WTC11 (cell line): Measurements from ENCODE around the gene PPM1L. TPM values are rescaled to one million over a fixed set of nuclear protein-coding genes. Genes with fewer than 3 reads are reported as not detected.

Experiments used
- ATAC-seq: fragments of 200-7000 bp; cut with Tn5 transposase; 2 replicates; pipeline ENCODE4 v1.10.0; 2021; ENCODE audit warnings: mild to moderate bottlenecking, moderate library complexity
- CTCF ChIA-PET: fragments of 300-600 bp; sonication (Branson Sonifier 250); formaldehyde crosslinking; loops from one replicate; lab custom pipeline; 2021; ENCODE audit warnings: antibody characterized with exemption; lab: Charles Lee
- POLR2A ChIA-PET: fragments of 350-600 bp; sonication (Branson Sonifier 250); formaldehyde crosslinking; loops from one replicate; lab custom pipeline; 2021; ENCODE audit warnings: antibody characterized with exemption; lab: Charles Lee
- DNase-seq: peaks from one replicate; pipeline ENCODE4 v3.0.0; 2021; ENCODE audit warnings: low spot score
- H3K27ac Mint-ChIP-seq: 2 replicates; pipeline ENCODE4 v1.8.0; 2021; ENCODE audit warnings: mixed read lengths
- H3K27me3 Mint-ChIP-seq: 2 replicates; pipeline ENCODE4 v1.8.0; 2021; ENCODE audit warnings: low read depth, mild to moderate bottlenecking, moderate library complexity, mixed read lengths
- H3K36me3 Mint-ChIP-seq: 2 replicates; pipeline ENCODE4 v1.8.0; 2021; ENCODE audit warnings: mixed read lengths
- H3K4me1 Mint-ChIP-seq: 2 replicates; pipeline ENCODE4 v1.8.0; 2022; ENCODE audit warnings: mixed read lengths
- H3K4me3 Mint-ChIP-seq: 2 replicates; pipeline ENCODE4 v1.8.0; 2021; ENCODE audit warnings: mild to moderate bottlenecking, moderate library complexity, mixed read lengths
- H3K9me3 Mint-ChIP-seq: 2 replicates; pipeline ENCODE4 v1.8.0; 2021; ENCODE audit warnings: mixed read lengths
- ATF3 ChIP-seq: sonication (generic); formaldehyde crosslinking; conservative IDR thresholded peaks from 2 replicates; pipeline ENCODE4 v1.8.1; 2022; ENCODE audit warnings: mild to moderate bottlenecking, missing genetic modification reagents
- CBFB ChIP-seq: sonication (generic); formaldehyde crosslinking; IDR thresholded peaks from 2 replicates; pipeline ENCODE4 v1.8.1; 2022; ENCODE audit warnings: mild to moderate bottlenecking, low read depth, missing genetic modification reagents
- CREM ChIP-seq: sonication (generic); formaldehyde crosslinking; IDR thresholded peaks from 2 replicates; pipeline ENCODE4 v1.8.1; 2022; ENCODE audit warnings: mild to moderate bottlenecking, missing genetic modification reagents, moderate library complexity
- CTCF ChIP-seq: fragments of 200-600 bp; IDR thresholded peaks from 2 replicates; pipeline ENCODE4 v1.8.0; 2022; ENCODE audit warnings: antibody characterized with exemption
- FOXJ3 ChIP-seq: sonication (generic); formaldehyde crosslinking; IDR thresholded peaks from 2 replicates; pipeline ENCODE4 v1.9.0; 2021; ENCODE audit warnings: missing genetic modification reagents, mild to moderate bottlenecking, borderline replicate concordance
- NR2C2 ChIP-seq: sonication (generic); formaldehyde crosslinking; IDR thresholded peaks from 2 replicates; pipeline ENCODE4 v1.8.0; 2022; ENCODE audit warnings: mild to moderate bottlenecking, missing genetic modification reagents
- NR3C1 ChIP-seq: sonication (generic); formaldehyde crosslinking; conservative IDR thresholded peaks from 2 replicates; pipeline ENCODE4 v1.8.1; 2023; ENCODE audit warnings: low read depth, mild to moderate bottlenecking, missing genetic modification reagents
- OVOL2 ChIP-seq: fragments of 250-450 bp; sonication (Bioruptor Pico); IDR thresholded peaks from 2 replicates; pipeline ENCODE4 v1.9.0; 2021; ENCODE audit warnings: mild to moderate bottlenecking, borderline replicate concordance
- TCF7 ChIP-seq: sonication (generic); formaldehyde crosslinking; IDR thresholded peaks from 2 replicates; pipeline ENCODE4 v1.8.0; 2022; ENCODE audit warnings: mild to moderate bottlenecking, low read depth, missing genetic modification reagents, moderate library complexity
- ZNF138 ChIP-seq: sonication (generic); formaldehyde crosslinking; conservative IDR thresholded peaks from 2 replicates; pipeline ENCODE4 v1.8.1; 2022; ENCODE audit warnings: mild to moderate bottlenecking, moderate library complexity, missing genetic modification reagents
- ZNF219 ChIP-seq: sonication (generic); formaldehyde crosslinking; IDR thresholded peaks from 2 replicates; pipeline ENCODE4 v1.8.0; 2023; ENCODE audit warnings: missing genetic modification reagents, mild to moderate bottlenecking, borderline replicate concordance
- ZNF263 ChIP-seq: sonication (generic); formaldehyde crosslinking; IDR thresholded peaks from 2 replicates; pipeline ENCODE4 v1.8.1; 2022; ENCODE audit warnings: low read depth, mild to moderate bottlenecking, moderate library complexity, missing genetic modification reagents
- ZNF512 ChIP-seq: sonication (generic); formaldehyde crosslinking; IDR thresholded peaks from 2 replicates; pipeline ENCODE4 v1.8.1; 2022; ENCODE audit warnings: missing genetic modification reagents, borderline replicate concordance
- total RNA-seq: library from RNA; stranded (reverse); gene quantifications from 3 replicates; pipeline ENCODE4 v1.2.3, GENCODE V29; 2021
- TF ChIP-seq, protein P1 (sequence below): fragments of 250-450 bp; sonication (Bioruptor Pico); IDR thresholded peaks from 2 replicates; pipeline ENCODE4 v1.8.0; 2021; ENCODE audit warnings: mild to moderate bottlenecking
- TF ChIP-seq, protein P2 (sequence below): sonication (generic); formaldehyde crosslinking; IDR thresholded peaks from 2 replicates; pipeline ENCODE4 v1.8.1; 2023; ENCODE audit warnings: mild to moderate bottlenecking, missing genetic modification reagents, moderate library complexity

PPM1L gene
- total RNA-seq, 1 experiment from 2014 or later: 18.1 TPM

GRCh38 chr3:160916472-160916871 lies 160.4 kb downstream of the PPM1L start:
- TF ChIP-seq ZNF263: no peak
- TF ChIP-seq CREM (CRISPR knock-in tag): no peak
- TF ChIP-seq, protein P1, sequence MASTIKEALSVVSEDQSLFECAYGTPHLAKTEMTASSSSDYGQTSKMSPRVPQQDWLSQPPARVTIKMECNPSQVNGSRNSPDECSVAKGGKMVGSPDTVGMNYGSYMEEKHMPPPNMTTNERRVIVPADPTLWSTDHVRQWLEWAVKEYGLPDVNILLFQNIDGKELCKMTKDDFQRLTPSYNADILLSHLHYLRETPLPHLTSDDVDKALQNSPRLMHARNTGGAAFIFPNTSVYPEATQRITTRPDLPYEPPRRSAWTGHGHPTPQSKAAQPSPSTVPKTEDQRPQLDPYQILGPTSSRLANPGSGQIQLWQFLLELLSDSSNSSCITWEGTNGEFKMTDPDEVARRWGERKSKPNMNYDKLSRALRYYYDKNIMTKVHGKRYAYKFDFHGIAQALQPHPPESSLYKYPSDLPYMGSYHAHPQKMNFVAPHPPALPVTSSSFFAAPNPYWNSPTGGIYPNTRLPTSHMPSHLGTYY (CRISPR knock-in tag): no peak
- TF ChIP-seq ATF3 (CRISPR knock-in tag): no peak
- no peak for TF ChIP-seq OVOL2 (CRISPR knock-in tag)
- TF ChIP-seq FOXJ3: no peak
- TF ChIP-seq ZNF138 (CRISPR knock-in tag): no peak
- TF ChIP-seq TCF7 (CRISPR knock-in tag): no peak
- no peak for TF ChIP-seq NR2C2 (CRISPR knock-in tag)
- TF ChIP-seq NR3C1 (CRISPR knock-in tag): no peak
- H3K4me1 Mint-ChIP-seq: peaks cover 11% of the 10 kb centered on the region
- no peaks in the 10 kb centered on the region for H3K27me3 Mint-ChIP-seq
- ChIA-PET CTCF (interaction anchor here (1.2 kb wide), 1 partner anchor 348 kb away, joined by 3 read pairs; no protein-coding TSS in a partner anchor), POLR2A (no interaction called here)
- no peaks in the 10 kb centered on the region for H3K36me3 Mint-ChIP-seq
- ATAC-seq: no peak
- peaks cover 12% of the 10 kb centered on the region; the same call in 1 of the 2 replicates for H3K9me3 Mint-ChIP-seq
- DNase-seq: no peak
- H3K27ac Mint-ChIP-seq: no peak overlapping the region
- no peak overlapping the region for H3K4me3 Mint-ChIP-seq

DNA sequence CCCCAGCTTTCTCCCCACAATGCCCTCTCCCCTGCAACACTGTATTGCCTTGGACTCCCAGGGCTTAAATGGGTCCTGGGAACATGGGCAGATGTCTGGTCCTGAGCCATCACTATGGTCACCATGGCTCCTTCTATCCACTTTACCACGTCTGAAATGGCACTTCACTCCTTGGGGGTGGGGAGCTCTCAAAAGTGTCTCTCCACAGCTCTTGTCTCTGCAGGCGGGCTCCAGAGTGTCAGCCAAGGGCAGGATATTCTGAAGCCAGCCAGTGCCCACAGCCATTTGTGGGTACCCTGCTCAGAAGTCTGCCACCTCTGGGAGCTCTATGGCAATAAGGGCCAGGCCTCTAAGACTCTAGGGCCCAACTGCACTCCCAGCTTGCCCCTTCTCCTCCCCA lies 163.9 kb downstream of the PPM1L start:
- TF ChIP-seq ZNF219 (CRISPR knock-in tag) (no peak), ZNF512 (no peak), CBFB (CRISPR knock-in tag) (no peak), ZNF138 (CRISPR knock-in tag) (no peak)
- CTCF ChIA-PET: interaction anchor here (0.8 to 1.6 kb wide), 5 partner anchors 9 to 229 kb away, joined by 3 to 8 read pairs (median 4); no protein-coding TSS in a partner anchor
- Mint-ChIP-seq H3K27ac (no peak overlapping the region), H3K4me3 (no peak overlapping the region), H3K36me3 (no peaks in the 10 kb centered on the region), H3K4me1 (peaks cover 8% of the 10 kb centered on the region), H3K27me3 (no peaks in the 10 kb centered on the region), H3K9me3 (peaks cover 3% of the 10 kb centered on the region; the same call in 1 of the 2 replicates)
- ATAC-seq: peak; percentile 44
- DNase-seq: no peak
- POLR2A ChIA-PET: interaction anchor here (0.5 to 0.6 kb wide), 2 partner anchors 116 to 464 kb away, joined by 3 to 4 read pairs; no protein-coding TSS in a partner anchor

- CTCF ChIA-PET: interaction anchor here (0.5 to 1.6 kb wide), 8 partner anchors 10 to 377 kb away, joined by 3 to 8 read pairs (median 4); no protein-coding TSS in a partner anchor
- Mint-ChIP-seq H3K4me1 (peaks cover 8% of the 10 kb centered on the region), H3K27ac (no peak overlapping the region), H3K9me3 (no peaks in the 10 kb centered on the region), H3K4me3 (no peak overlapping the region), H3K27me3 (no peaks in the 10 kb centered on the region), H3K36me3 (no peaks in the 10 kb centered on the region)
- POLR2A ChIA-PET: interaction anchor here (1.0 kb wide), 1 partner anchor 10 kb away, joined by 3 read pairs; no protein-coding TSS in a partner anchor
- DNase-seq (peak; percentile 20), ATAC-seq (peak; percentile 92)
- TF ChIP-seq, protein P2, sequence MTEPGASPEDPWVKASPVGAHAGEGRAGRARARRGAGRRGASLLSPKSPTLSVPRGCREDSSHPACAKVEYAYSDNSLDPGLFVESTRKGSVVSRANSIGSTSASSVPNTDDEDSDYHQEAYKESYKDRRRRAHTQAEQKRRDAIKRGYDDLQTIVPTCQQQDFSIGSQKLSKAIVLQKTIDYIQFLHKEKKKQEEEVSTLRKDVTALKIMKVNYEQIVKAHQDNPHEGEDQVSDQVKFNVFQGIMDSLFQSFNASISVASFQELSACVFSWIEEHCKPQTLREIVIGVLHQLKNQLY: no peak
- TF ChIP-seq CTCF: peak; percentile 66; the same call in 1 of the 2 replicates
Measured at GRCh38 chr3:160921020-160921635, 165.1 kb downstream of the PPM1L start.
